ENCODE results near the gene EFHC1. TPM values are rescaled to one million over a fixed set of nuclear protein-coding genes. Genes with fewer than 3 reads are reported as not detected.

EFHC1 gene
- total RNA-seq, 1 experiment from 2014 or later: 12.4 TPM

DNA sequence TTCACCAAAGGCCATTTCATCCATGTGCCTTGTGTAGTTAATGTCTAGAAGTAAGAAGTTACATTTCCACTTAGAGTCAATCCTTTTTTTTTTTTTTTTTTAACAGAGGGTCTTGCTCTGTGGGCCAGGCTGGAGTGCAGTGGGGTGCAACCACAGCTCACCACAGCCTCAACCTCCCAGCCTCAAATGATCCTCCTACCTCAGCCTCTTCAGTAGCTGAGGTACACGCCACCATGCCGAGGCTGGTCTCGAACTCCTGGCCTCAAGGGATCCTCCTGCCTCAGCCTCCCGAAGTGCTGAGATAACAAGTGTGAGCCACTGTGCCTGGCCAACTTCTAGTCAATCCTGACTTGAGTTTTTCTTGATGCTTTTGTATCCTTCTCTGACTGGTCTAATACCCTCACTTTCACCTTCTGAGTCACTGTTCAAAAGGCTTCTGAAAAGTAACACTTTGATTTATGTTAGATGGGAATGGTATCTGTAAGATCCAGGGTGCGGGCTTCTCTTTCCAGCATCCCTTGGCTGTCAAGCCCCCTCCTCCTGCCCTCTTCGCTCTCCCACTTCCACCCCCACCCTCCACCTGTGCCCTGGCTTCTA lies 134.6 kb downstream of the EFHC1 start:
- no TSS peak for BruUV-seq (replicated peaks)
- ChIA-PET CTCF (no interaction called here), POLR2A (no interaction called here), RAD21 (ENCODE audit: low non-redundant PET in 1 of 2, low total read pairs in 2 of 2, uncharacterized antibody in 2 of 2, unreplicated experiment in 2 of 2) (no interaction called here)
- TF ChIP-seq ZNF274 (IDR thresholded peaks at IDR 0.05; ENCODE audit: low read depth, low read length): no peak
- TF ChIP-seq, protein P1, sequence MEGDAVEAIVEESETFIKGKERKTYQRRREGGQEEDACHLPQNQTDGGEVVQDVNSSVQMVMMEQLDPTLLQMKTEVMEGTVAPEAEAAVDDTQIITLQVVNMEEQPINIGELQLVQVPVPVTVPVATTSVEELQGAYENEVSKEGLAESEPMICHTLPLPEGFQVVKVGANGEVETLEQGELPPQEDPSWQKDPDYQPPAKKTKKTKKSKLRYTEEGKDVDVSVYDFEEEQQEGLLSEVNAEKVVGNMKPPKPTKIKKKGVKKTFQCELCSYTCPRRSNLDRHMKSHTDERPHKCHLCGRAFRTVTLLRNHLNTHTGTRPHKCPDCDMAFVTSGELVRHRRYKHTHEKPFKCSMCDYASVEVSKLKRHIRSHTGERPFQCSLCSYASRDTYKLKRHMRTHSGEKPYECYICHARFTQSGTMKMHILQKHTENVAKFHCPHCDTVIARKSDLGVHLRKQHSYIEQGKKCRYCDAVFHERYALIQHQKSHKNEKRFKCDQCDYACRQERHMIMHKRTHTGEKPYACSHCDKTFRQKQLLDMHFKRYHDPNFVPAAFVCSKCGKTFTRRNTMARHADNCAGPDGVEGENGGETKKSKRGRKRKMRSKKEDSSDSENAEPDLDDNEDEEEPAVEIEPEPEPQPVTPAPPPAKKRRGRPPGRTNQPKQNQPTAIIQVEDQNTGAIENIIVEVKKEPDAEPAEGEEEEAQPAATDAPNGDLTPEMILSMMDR (IDR thresholded peaks at IDR 0.05 in 2 of 3, conservative IDR thresholded peaks at IDR 0.05 in 1 of 3; ENCODE audit: borderline replicate concordance in 1 of 3, insufficient read depth in 1 of 3, low read depth in 2 of 3, low read length in 2 of 3): no peak
- no peak for TF ChIP-seq POLR2AphosphoS5 (IDR thresholded peaks at IDR 0.05; ENCODE audit: low read depth, low read length)
- TF ChIP-seq CBX3 (IDR thresholded peaks at IDR 0.05; ENCODE audit: low read depth): no peak
- TF ChIP-seq ZFX (IDR thresholded peaks at IDR 0.05): no peak
- no peak for TF ChIP-seq EGR1 (IDR thresholded peaks at IDR 0.05; ENCODE audit: low read depth)
- TF ChIP-seq YY1 (IDR thresholded peaks at IDR 0.05; ENCODE audit: extremely low read depth, insufficient replicate concordance, low read depth, low read length): no peak
- TF ChIP-seq POLR2A (IDR thresholded peaks at IDR 0.05; ENCODE audit: borderline replicate concordance, extremely low read depth, insufficient read depth, insufficient read length): no peak
- TF ChIP-seq, protein P2, sequence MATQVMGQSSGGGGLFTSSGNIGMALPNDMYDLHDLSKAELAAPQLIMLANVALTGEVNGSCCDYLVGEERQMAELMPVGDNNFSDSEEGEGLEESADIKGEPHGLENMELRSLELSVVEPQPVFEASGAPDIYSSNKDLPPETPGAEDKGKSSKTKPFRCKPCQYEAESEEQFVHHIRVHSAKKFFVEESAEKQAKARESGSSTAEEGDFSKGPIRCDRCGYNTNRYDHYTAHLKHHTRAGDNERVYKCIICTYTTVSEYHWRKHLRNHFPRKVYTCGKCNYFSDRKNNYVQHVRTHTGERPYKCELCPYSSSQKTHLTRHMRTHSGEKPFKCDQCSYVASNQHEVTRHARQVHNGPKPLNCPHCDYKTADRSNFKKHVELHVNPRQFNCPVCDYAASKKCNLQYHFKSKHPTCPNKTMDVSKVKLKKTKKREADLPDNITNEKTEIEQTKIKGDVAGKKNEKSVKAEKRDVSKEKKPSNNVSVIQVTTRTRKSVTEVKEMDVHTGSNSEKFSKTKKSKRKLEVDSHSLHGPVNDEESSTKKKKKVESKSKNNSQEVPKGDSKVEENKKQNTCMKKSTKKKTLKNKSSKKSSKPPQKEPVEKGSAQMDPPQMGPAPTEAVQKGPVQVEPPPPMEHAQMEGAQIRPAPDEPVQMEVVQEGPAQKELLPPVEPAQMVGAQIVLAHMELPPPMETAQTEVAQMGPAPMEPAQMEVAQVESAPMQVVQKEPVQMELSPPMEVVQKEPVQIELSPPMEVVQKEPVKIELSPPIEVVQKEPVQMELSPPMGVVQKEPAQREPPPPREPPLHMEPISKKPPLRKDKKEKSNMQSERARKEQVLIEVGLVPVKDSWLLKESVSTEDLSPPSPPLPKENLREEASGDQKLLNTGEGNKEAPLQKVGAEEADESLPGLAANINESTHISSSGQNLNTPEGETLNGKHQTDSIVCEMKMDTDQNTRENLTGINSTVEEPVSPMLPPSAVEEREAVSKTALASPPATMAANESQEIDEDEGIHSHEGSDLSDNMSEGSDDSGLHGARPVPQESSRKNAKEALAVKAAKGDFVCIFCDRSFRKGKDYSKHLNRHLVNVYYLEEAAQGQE (IDR thresholded peaks at IDR 0.05; ENCODE audit: low read depth): no peak
- TF ChIP-seq EZH2phosphoT487 (IDR thresholded peaks at IDR 0.05; ENCODE audit: borderline replicate concordance): no peak
- TF ChIP-seq ELF1 (IDR thresholded peaks at IDR 0.05; ENCODE audit: borderline replicate concordance, low read depth): no peak
- no peak for TF ChIP-seq SRF (IDR thresholded peaks at IDR 0.05; ENCODE audit: low read depth)
- H4K20me1 ChIP-seq (ENCODE audit: insufficient read depth): no peaks in the 10 kb centered on the region
- no peak overlapping the region for H3K4me3 ChIP-seq (replicated peaks in 1 of 2; ENCODE audit: low read depth in 1 of 2, low read length in 2 of 2)
- H3K9me3 ChIP-seq (ENCODE audit: control insufficient read depth in 1 of 2, insufficient read depth in 1 of 2, low read depth in 1 of 2, low read length in 2 of 2): no peaks in the 10 kb centered on the region
- intact Hi-C loops (cut with micrococcal nuclease): no loop called here
- DNase-seq (ENCODE audit: low read depth, low spot score) (no peak), ATAC-seq (no peak)
- H3K9me2 ChIP-seq (ENCODE audit: insufficient read depth): no peaks in the 10 kb centered on the region
- peaks cover 29% of the 10 kb centered on the region for H3K79me2 ChIP-seq (ENCODE audit: insufficient read depth, low read length)
- H3K4me1 ChIP-seq (ENCODE audit: control insufficient read depth in 1 of 2, insufficient read depth in 2 of 2, low read length in 2 of 2): peaks cover 14 to 25% of the 10 kb centered on the region in 2 experiments; a peak in 3 of 4 replicates
- H3K27ac ChIP-seq (ENCODE audit: low read depth, low read length): no peak overlapping the region
- no peak overlapping the region for H3K9ac ChIP-seq (ENCODE audit: low read length)
- no peak overlapping the region for H2AFZ ChIP-seq (ENCODE audit: low read depth, low read length, poor library complexity, severe bottlenecking)
- H3K27me3 ChIP-seq (ENCODE audit: insufficient read depth, low read length): no peaks in the 10 kb centered on the region
- no peak overlapping the region for H3K4me2 ChIP-seq (ENCODE audit: low read length)
- no peaks in the 10 kb centered on the region for H3K36me3 ChIP-seq (ENCODE audit: control insufficient read depth in 1 of 2, insufficient read depth in 2 of 2, low read length in 2 of 2)

Data from HCT116 (cell line).